Tibial nerve (tissue), 3 donors: ENCODE results near the gene VSTM4.

ENCODE experiments used
- CTCF ChIP-seq, 5 experiments: fragments of 200-600 bp in 3 of 5; fragments of 450-650 bp in 2 of 5; sonication (generic) in 3 of 5; IDR thresholded peaks; one replicate each; pipeline ENCODE4 v1.5.1; 2016 to 2019; ENCODE audit warnings: antibody characterized with exemption in 5 of 5, mild to moderate bottlenecking in 3 of 5, moderate library complexity in 2 of 5
- POLR2A ChIP-seq, 2 donors: fragments of 450-650 bp; IDR thresholded peaks; one replicate each; pipeline ENCODE4 v1.6.1; 2017; ENCODE audit warnings: antibody characterized with exemption in 2 of 2, mild to moderate bottlenecking in 2 of 2, moderate library complexity in 2 of 2

GRCh38 chr10:49090696-49091380 lies 24.5 kb downstream of the VSTM4 start:
- TF ChIP-seq CTCF (IDR thresholded peaks at IDR 0.05) (no peak), POLR2A (IDR thresholded peaks at IDR 0.05) (no peak)
